Astrocyte of the hippocampus (primary cell): ENCODE data around the gene LYSMD1.
"Not testable (repeated sequence)": the region's sequence is repeated elsewhere in the genome, so short reads cannot be mapped to it uniquely, and the experiment has no call there.

ENCODE experiments used
- DNase-seq: peaks from one replicate; pipeline ENCODE4 v3.0.0; 2011; ENCODE audit warnings: low read depth, low spot score

LYSMD1 gene, protein sequence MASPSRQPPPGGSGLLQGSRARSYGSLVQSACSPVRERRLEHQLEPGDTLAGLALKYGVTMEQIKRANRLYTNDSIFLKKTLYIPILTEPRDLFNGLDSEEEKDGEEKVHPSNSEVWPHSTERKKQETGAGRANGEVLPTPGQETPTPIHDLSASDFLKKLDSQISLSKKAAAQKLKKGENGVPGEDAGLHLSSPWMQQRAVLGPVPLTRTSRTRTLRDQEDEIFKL

GRCh38 chr1:151165738-151166504, at the start of gene LYSMD1, which contains the start of gene SCNM1:
Gene LYSMD1, minus strand, starts transcription at chr1:151165902. Its CDS starts 644 bp downstream, at chr1:151165258.
Gene SCNM1, plus strand, starts transcription at chr1:151166144. Its CDS starts 9 bp downstream, at chr1:151166153.
- DNase-seq: peak; percentile 99

DNA sequence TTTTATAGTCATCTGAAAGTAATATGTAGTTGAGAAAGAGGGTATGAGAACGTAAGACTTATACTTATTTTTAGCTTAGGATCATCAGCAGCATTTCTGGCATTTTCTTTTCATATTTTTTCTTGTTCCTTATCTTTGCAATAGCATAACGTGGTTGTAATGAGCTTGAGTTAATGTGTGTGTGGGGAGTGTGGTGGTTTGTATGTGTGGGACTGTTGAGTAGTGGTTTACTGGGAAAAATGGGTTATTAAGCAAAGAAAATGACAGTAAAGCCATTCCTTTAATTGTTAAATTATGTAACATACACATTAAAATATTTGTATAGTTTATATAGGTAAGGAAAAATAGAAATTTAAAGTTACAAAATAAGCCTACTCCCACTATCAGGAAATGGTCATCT, 47.9 kb upstream of the LYSMD1 start:
- DNase-seq: no peak

DNA sequence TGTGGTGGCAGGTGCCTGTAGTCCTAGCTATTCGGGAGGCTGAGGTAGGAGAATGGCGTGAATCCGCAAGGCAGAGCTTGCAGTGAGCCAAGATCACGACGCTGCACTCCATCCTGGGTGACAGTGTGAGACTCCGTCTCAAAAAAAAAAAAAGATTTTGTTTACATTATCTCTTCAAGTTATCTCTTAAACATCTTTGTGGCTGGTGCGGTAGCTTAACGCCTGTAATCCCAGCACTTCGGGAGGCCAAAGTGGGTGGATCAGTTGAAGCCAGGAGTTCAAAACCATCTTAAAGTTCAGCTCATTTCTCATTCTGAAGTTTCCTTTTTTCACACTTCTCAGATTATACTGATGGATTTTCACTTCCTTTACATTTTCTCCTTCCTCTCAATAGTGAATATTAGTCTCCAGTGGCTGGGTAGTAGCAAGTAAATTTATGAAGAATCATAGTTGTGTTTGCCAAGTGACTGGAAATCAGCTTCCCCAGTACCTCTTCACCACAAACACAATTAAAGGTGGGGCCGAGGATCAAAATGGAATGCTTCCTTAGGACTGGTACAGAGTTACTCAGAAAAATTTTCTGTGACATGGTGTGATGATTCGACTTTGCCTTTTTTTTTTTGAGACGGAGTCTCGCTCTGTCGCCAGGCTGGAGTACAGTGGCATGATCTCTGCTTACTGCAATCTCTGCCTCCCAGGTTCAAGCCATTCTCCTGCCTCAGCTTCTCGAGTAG, 46.4 kb upstream of the LYSMD1 start:
- peak; percentile 23 for DNase-seq

GRCh38 chr1:151210830-151211229, 45.1 kb upstream of the LYSMD1 start:
- peak; percentile 65 for DNase-seq

DNA sequence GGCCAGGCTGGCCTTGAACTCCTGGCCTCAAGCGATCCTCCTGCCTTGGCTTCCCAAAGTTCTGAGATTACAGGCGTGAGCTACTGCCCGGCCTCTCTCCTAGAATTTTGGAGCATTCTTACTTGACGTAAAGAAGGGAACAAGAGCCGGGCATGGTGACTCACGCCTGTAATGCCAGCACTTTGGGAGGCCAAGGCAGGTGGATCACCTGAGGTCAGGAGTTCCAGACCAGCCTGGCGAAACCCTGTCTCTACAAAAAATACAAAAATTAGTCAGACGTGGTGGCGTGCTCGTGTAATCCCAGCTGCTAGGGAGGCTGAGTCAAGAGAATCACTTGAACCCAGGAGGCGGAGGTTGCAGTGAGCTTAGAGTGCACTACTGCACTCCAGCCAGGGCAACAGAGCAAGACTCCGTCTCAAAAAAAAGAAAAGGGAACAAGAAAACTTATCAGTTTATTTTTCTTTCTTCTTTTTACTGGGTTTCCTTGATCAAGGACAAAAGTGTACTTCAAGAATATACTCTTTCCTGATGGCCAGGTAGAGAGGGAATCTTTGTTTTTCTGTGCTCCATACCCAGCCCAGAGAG, 39.8 kb upstream of the LYSMD1 start:
- not testable (repeated sequence) for DNase-seq

DNA sequence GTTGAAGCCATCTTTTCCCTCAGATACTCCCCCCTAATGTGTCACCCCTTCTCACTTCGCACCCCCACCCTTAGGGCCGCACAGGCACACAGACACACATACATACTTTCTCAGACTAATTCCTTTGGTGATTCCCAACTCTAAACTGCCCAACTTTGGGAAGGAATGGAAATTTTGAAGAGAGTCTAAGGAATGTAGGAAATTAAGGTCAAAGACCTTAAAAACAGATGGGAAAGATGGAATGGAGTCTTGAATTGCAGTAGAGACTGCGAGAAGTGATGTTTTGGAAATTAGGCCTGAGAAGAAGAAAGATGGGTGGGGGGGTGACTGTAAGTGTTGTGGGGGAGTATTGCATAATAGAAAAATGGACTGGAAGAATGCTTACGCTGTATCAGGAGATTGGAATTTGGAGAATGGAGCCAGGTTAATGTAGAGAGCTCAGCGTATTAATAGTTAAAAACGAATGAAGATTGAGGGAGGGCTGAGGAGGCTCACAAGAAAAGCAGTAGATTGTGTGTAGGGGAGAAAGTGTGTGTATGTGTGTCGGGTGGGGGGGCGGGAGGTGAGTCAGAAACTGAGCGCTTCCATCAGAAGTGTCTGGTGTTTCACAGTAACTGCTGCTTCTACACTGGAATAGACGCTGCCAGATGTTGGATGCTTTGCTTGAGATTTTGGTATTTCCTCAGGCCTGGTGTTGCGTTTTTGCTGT, 34.3 kb upstream of the LYSMD1 start:
- peak; percentile 82 for DNase-seq

GRCh38 chr1:151198254-151199127, 32.8 kb upstream of the LYSMD1 start, which contains the start of gene PIP5K1A:
Gene PIP5K1A, plus strand, starts transcription at chr1:151198552. Its CDS starts 445 bp downstream, at chr1:151198997.
- peak; percentile 99 for DNase-seq

GRCh38 chr1:151197863-151198253, 32.2 kb upstream of the LYSMD1 start:
- DNase-seq: no peak

GRCh38 chr1:151196292-151196800, 30.6 kb upstream of the LYSMD1 start:
- peak; percentile 86 for DNase-seq

- DNase-seq: peak; percentile 90
Measured at GRCh38 chr1:151194894-151195594, 29.3 kb upstream of the LYSMD1 start.

DNA sequence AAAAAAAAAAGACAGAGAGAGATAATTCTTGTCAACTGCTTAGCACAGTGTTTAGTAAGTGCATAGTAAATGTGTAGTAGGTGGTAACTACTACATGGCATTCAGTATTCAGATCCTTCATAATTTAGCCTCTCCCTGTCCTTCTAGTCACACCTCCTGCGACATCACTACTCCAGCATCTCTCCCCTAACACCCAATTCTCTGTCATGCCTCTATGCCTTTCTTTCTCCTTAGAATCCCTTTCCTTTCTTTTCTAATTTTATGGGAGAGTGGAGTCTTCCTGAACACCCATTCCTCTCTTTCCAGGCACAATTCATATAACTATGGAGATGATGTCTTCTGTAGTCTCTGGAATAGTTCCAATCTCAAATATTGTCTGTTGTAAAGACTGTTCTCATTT, 28.2 kb upstream of the LYSMD1 start:
- DNase-seq: no peak

DNA sequence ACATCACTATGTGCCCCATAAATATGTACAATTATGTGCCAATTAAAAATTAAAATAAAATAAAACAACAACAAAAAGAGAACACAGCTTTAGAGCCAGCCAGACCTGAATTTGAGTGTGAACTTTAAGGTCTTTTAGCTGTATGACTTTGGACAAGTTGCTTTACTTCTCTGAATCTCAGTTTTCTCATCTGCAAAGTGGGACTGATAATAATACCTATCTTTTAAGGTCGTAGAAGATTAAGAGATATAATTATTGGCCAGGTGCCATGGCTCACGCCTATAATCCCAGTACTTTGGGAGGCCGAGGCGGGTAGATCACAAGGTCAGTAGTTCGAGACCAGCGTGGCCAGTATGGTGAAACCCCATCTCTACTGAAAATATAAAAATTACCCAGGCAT, 27.6 kb upstream of the LYSMD1 start:
- no peak for DNase-seq

GRCh38 chr1:151192047-151192446, 26.3 kb upstream of the LYSMD1 start:
- DNase-seq: no peak

DNA sequence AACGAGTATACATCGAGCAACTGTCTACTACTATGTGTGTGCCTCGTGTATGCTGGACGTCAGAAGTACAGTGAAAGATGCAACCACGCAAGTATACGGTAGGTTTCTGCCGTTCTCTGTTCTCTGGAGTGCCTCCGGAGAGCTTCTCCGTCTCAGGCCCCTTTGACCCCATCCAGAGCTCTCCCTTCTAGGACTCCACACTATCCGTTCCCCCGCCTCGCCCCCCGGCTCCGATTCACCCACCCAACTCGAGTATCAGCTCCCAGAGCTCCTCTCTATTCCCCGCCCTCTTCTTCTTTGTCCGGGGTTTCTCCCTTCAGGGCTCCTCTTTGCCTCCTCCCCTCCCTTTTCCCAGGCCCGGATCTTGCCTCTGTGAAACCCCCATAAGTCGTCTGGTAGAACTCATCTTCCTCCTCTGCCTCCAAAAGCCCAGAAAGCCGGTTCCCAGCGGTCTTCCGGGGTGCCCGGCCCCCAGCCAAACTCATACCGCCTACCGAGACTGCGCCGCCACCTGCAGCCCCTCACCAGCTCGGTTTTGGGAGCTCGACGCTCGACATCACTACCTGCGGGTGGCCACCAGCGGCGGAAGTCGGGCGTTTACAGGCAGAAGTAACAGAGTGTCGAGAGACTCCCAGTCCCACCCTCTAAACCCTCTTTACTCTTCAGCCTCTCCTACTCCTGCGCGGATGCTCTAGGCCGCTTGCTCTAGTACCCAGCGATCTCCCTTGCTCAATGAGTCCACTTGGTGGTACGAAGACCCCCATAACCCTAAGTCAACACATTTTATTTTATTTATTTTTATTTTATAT, 24.1 kb upstream of the LYSMD1 start, which contains the start of gene VPS72:
Gene VPS72 (minus strand): TSS at position 561 of the 809 bp plus-strand sequence. CDS start 76 bp downstream, at position 485.
- peak; percentile 96 for DNase-seq

DNA sequence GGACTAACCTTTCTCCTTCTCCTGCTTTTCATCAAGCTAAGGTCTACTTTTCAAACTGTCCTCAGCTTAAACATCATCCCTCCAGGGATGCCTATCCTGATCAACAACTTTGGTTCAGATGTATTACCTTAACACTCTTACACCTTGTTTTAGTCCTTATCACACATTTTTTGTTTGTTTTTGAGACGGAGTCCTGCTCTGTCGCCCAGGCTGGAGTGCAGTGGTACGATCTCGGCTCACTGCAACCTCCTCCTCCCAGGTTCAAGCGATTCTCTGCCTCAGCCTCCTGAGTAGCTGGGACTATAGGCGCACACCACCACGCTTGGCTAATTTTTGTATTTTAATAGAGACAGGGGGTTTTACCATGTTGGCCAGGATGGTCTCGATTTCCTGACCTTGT, 23.0 kb upstream of the LYSMD1 start:
- not testable (repeated sequence) for DNase-seq

- DNase-seq: peak; percentile 28
Measured at GRCh38 chr1:151187205-151187604, 21.5 kb upstream of the LYSMD1 start.

DNA sequence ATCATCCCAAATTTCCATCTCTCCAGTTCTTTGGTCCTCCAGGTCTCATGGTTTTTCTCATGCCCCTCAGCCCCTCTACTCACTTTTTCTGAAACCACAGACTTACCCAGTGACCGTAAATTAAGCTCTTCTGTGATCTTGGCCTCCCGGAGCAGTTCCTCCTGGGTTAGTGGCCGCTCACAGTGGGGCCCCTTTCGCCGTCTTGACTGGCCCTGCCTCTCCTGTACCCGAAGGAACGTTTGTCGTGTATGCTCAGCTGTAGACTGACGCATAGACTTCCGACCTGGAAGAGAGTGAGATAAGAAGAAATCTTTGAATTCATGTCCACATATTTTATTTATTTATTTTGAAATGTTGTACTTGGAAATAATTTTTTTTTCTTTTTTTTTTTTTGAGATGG, 18.5 kb upstream of the LYSMD1 start:
- no peak for DNase-seq

DNA sequence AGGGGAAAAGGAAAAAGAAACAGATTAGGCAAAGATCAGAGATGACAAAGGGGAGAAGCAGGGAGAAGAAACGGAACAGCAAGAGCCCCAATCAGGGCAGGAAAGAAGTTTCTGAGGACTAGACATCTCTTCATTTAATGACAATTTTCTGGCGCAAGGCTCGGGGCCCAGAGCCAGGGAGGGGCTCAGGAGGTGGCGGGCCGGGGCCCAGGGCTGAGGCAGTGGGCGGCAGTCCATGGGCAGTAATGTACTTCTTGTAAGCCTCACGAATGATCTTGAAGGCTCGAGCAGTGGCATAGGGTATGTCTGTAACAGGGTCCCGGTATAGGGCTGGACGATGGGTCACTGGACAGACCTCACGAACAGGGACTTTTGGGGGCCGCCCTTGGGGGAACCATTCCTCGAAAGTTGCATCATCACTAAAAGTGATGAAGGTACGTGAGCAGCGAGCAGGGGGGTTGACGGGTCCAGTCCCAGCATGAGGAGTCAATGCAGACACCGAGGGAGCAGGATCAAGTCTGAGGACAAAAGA, 10.9 kb upstream of the LYSMD1 start:
- no peak for DNase-seq
